ENCODE data around the gene AP5M1.

Gene AP5M1

GRCh38 chr14:57266065-57266464, 2.7 kb upstream of the AP5M1 start:
- TF ChIP-seq EZH2 (IDR thresholded peaks at IDR 0.05; ENCODE audit: borderline replicate concordance, low read length): no peak
- TF ChIP-seq, protein P1, sequence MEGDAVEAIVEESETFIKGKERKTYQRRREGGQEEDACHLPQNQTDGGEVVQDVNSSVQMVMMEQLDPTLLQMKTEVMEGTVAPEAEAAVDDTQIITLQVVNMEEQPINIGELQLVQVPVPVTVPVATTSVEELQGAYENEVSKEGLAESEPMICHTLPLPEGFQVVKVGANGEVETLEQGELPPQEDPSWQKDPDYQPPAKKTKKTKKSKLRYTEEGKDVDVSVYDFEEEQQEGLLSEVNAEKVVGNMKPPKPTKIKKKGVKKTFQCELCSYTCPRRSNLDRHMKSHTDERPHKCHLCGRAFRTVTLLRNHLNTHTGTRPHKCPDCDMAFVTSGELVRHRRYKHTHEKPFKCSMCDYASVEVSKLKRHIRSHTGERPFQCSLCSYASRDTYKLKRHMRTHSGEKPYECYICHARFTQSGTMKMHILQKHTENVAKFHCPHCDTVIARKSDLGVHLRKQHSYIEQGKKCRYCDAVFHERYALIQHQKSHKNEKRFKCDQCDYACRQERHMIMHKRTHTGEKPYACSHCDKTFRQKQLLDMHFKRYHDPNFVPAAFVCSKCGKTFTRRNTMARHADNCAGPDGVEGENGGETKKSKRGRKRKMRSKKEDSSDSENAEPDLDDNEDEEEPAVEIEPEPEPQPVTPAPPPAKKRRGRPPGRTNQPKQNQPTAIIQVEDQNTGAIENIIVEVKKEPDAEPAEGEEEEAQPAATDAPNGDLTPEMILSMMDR (IDR thresholded peaks at IDR 0.05; ENCODE audit: low read length): no peak
- Histone ChIP-seq H3K4me1 (ENCODE audit: insufficient read depth, low read length, severe bottlenecking) (peaks cover 32% of the 10 kb centered on the region), H3K4me2 (ENCODE audit: low read length) (peak overlapping the region; percentile 49), H3K4me3 (ENCODE audit: low read depth, low read length, poor library complexity, severe bottlenecking) (peak overlapping the region; percentile 10), H3K36me3 (ENCODE audit: insufficient read depth, low read length) (peaks cover 14% of the 10 kb centered on the region), H3K9me3 (ENCODE audit: low read length) (no peaks in the 10 kb centered on the region), H3K9ac (ENCODE audit: low read length) (no peak overlapping the region), H3K9me2 (ENCODE audit: low read depth, low read length) (no peaks in the 10 kb centered on the region), H2AFZ (ENCODE audit: low read length) (no peak overlapping the region), H3F3A (ENCODE audit: insufficient read depth, low read length) (no peaks in the 10 kb centered on the region), H3K79me2 (ENCODE audit: insufficient read depth, low read length) (peaks cover 79% of the 10 kb centered on the region), H4K20me1 (ENCODE audit: insufficient read depth, low read length) (no peaks in the 10 kb centered on the region), H3K27me3 (ENCODE audit: insufficient read depth, low read length) (no peaks in the 10 kb centered on the region), H3K27ac (ENCODE audit: low read depth, low read length, poor library complexity, severe bottlenecking) (no peak overlapping the region)

DNA sequence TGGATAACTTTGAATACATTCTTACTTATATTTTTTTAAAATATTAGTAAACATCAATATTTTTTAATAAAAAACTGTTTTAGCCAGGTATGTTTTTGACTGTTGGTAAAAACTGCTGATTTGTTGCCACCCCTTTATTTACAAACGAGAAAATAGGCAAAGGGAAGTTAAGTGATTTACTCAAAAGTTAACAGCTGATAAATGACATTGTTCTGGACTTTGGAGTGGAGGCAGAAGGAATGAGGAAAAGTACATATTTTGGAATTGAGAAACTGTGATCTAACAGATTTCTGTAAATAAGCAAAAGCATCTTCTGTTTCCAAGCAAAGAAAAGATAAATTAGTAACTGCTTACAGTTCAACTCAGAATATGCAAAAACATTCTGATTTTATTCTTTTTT, 4.5 kb downstream of the AP5M1 start:
- no peaks in the 10 kb centered on the region for H3K9me2 ChIP-seq (ENCODE audit: low read depth, low read length)
- H2AFZ ChIP-seq (ENCODE audit: low read length): no peak overlapping the region
- no peaks in the 10 kb centered on the region for H3F3A ChIP-seq (ENCODE audit: insufficient read depth, low read length)
- H3K4me3 ChIP-seq (ENCODE audit: low read depth, low read length, poor library complexity, severe bottlenecking): no peak overlapping the region
- no peak for TF ChIP-seq EZH2 (IDR thresholded peaks at IDR 0.05; ENCODE audit: borderline replicate concordance, low read length)
- TF ChIP-seq, protein P1 (IDR thresholded peaks at IDR 0.05; ENCODE audit: low read length): no peak
- peaks cover 10% of the 10 kb centered on the region for H3K4me1 ChIP-seq (ENCODE audit: insufficient read depth, low read length, severe bottlenecking)
- H3K9ac ChIP-seq (ENCODE audit: low read length): no peak overlapping the region
- H4K20me1 ChIP-seq (ENCODE audit: insufficient read depth, low read length): no peaks in the 10 kb centered on the region
- H3K4me2 ChIP-seq (ENCODE audit: low read length): no peak overlapping the region
- no peak overlapping the region for H3K27ac ChIP-seq (ENCODE audit: low read depth, low read length, poor library complexity, severe bottlenecking)
- H3K27me3 ChIP-seq (ENCODE audit: insufficient read depth, low read length): no peaks in the 10 kb centered on the region
- H3K79me2 ChIP-seq (ENCODE audit: insufficient read depth, low read length): peaks cover 54% of the 10 kb centered on the region
- no peaks in the 10 kb centered on the region for H3K9me3 ChIP-seq (ENCODE audit: low read length)
- H3K36me3 ChIP-seq (ENCODE audit: insufficient read depth, low read length): peaks cover 50% of the 10 kb centered on the region

GRCh38 chr14:57274551-57274950, 5.8 kb downstream of the AP5M1 start:
- H3K79me2 ChIP-seq (ENCODE audit: insufficient read depth, low read length): peaks cover 53% of the 10 kb centered on the region
- H3K36me3 ChIP-seq (ENCODE audit: insufficient read depth, low read length): peaks cover 50% of the 10 kb centered on the region
- no peaks in the 10 kb centered on the region for H4K20me1 ChIP-seq (ENCODE audit: insufficient read depth, low read length)
- no peak overlapping the region for H3K27ac ChIP-seq (ENCODE audit: low read depth, low read length, poor library complexity, severe bottlenecking)
- H3K4me1 ChIP-seq (ENCODE audit: insufficient read depth, low read length, severe bottlenecking): peaks cover 18% of the 10 kb centered on the region
- H3K9me2 ChIP-seq (ENCODE audit: low read depth, low read length): no peaks in the 10 kb centered on the region
- H3K4me2 ChIP-seq (ENCODE audit: low read length): no peak overlapping the region
- H3K4me3 ChIP-seq (ENCODE audit: low read depth, low read length, poor library complexity, severe bottlenecking): no peak overlapping the region
- no peaks in the 10 kb centered on the region for H3K9me3 ChIP-seq (ENCODE audit: low read length)
- no peaks in the 10 kb centered on the region for H3K27me3 ChIP-seq (ENCODE audit: insufficient read depth, low read length)
- no peak overlapping the region for H3K9ac ChIP-seq (ENCODE audit: low read length)
- H3F3A ChIP-seq (ENCODE audit: insufficient read depth, low read length): no peaks in the 10 kb centered on the region
- no peak overlapping the region for H2AFZ ChIP-seq (ENCODE audit: low read length)
- TF ChIP-seq, protein P1 (IDR thresholded peaks at IDR 0.05; ENCODE audit: low read length): no peak
- no peak for TF ChIP-seq EZH2 (IDR thresholded peaks at IDR 0.05; ENCODE audit: borderline replicate concordance, low read length)
